ENCODE results near the gene TAS2R42.

The TAS2R42 gene, protein sequence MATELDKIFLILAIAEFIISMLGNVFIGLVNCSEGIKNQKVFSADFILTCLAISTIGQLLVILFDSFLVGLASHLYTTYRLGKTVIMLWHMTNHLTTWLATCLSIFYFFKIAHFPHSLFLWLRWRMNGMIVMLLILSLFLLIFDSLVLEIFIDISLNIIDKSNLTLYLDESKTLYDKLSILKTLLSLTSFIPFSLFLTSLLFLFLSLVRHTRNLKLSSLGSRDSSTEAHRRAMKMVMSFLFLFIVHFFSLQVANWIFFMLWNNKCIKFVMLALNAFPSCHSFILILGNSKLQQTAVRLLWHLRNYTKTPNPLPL

GRCh38 chr12:11186837-11187236, at the start of gene TAS2R42:
TAS2R42 (minus strand) TSS chr12:11186937; CDS start chr12:11186937, 0 bp downstream.
- H3K27me3 ChIP-seq (ENCODE audit: control insufficient read depth, insufficient read depth, low read length): no peaks in the 10 kb centered on the region
- no peak within 1 kb of the TSS for H3K27ac ChIP-seq (ENCODE audit: low read depth, low read length)
- H3K4me1 ChIP-seq (ENCODE audit: control insufficient read depth, insufficient read depth, low read length): no peaks in the 10 kb centered on the region; the same call in 1 of the 2 replicates
- H3K36me3 ChIP-seq (ENCODE audit: control insufficient read depth, insufficient read depth, low read length): no peaks in the 10 kb centered on the region
- H3K9me3 ChIP-seq (ENCODE audit: control insufficient read depth, insufficient read depth, low read length): no peaks in the 10 kb centered on the region
- H3K9ac ChIP-seq (ENCODE audit: low read depth, low read length): no peak within 1 kb of the TSS
- H3K4me3 ChIP-seq (ENCODE audit: low read depth, low read length): no peak within 1 kb of the TSS

GRCh38 chr12:11233532-11233931, 46.8 kb upstream of the TAS2R42 start:
- Histone ChIP-seq H3K36me3 (ENCODE audit: control insufficient read depth, insufficient read depth, low read length) (no peaks in the 10 kb centered on the region), H3K9ac (ENCODE audit: low read depth, low read length) (no peak overlapping the region), H3K4me3 (ENCODE audit: low read depth, low read length) (no peak overlapping the region), H3K27ac (ENCODE audit: low read depth, low read length) (no peak overlapping the region), H3K4me1 (ENCODE audit: control insufficient read depth, insufficient read depth, low read length) (no peaks in the 10 kb centered on the region), H3K9me3 (ENCODE audit: control insufficient read depth, insufficient read depth, low read length) (no peaks in the 10 kb centered on the region), H3K27me3 (ENCODE audit: control insufficient read depth, insufficient read depth, low read length) (no peaks in the 10 kb centered on the region)

DNA sequence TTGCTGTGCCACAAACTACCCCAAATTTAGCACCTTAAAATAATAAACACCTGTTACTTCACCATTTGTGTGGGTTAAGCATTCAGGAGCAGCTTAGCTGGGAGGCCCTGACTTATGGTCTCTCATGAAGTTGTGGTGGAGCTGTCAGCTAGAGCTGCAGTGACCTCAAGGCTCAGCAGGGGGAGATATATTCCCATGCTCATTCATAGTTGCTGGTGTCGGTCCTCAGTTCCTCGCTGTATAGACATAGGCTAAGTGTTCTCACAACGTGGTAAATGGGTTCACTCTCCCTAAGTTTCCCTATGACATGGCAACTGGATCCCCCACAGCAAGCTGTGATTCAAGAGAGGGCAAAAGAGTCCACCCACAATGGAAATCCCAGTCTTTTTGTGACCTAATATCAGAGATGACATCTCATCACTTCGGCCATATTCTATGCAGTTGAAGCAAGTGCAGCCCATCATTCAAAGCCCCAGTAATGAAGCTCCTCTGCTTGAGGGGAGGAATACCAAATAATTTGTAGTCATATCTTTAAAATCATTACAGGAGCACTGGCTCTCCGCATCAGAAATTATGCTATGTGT, 41.7 kb upstream of the TAS2R42 start:
- H3K4me3 ChIP-seq (ENCODE audit: low read depth, low read length): no peak overlapping the region
- H3K9me3 ChIP-seq (ENCODE audit: control insufficient read depth, insufficient read depth, low read length): no peaks in the 10 kb centered on the region
- no peak overlapping the region for H3K9ac ChIP-seq (ENCODE audit: low read depth, low read length)
- H3K4me1 ChIP-seq (ENCODE audit: control insufficient read depth, insufficient read depth, low read length): no peaks in the 10 kb centered on the region
- H3K27me3 ChIP-seq (ENCODE audit: control insufficient read depth, insufficient read depth, low read length): no peaks in the 10 kb centered on the region
- no peak overlapping the region for H3K27ac ChIP-seq (ENCODE audit: low read depth, low read length)
- no peaks in the 10 kb centered on the region for H3K36me3 ChIP-seq (ENCODE audit: control insufficient read depth, insufficient read depth, low read length)

- H3K27ac ChIP-seq (ENCODE audit: low read depth, low read length): no peak overlapping the region
- no peaks in the 10 kb centered on the region for H3K36me3 ChIP-seq (ENCODE audit: control insufficient read depth, insufficient read depth, low read length)
- no peaks in the 10 kb centered on the region for H3K9me3 ChIP-seq (ENCODE audit: control insufficient read depth, insufficient read depth, low read length)
- H3K4me3 ChIP-seq (ENCODE audit: low read depth, low read length): no peak overlapping the region
- H3K9ac ChIP-seq (ENCODE audit: low read depth, low read length): no peak overlapping the region
- H3K27me3 ChIP-seq (ENCODE audit: control insufficient read depth, insufficient read depth, low read length): no peaks in the 10 kb centered on the region
- no peaks in the 10 kb centered on the region for H3K4me1 ChIP-seq (ENCODE audit: control insufficient read depth, insufficient read depth, low read length)
Observed at GRCh38 chr12:11227373-11227772, 40.6 kb upstream of the TAS2R42 start.

- Histone ChIP-seq H3K9me3 (ENCODE audit: control insufficient read depth, insufficient read depth, low read length) (no peaks in the 10 kb centered on the region), H3K36me3 (ENCODE audit: control insufficient read depth, insufficient read depth, low read length) (no peaks in the 10 kb centered on the region), H3K27ac (ENCODE audit: low read depth, low read length) (no peak overlapping the region), H3K4me3 (ENCODE audit: low read depth, low read length) (no peak overlapping the region), H3K27me3 (ENCODE audit: control insufficient read depth, insufficient read depth, low read length) (no peaks in the 10 kb centered on the region), H3K4me1 (ENCODE audit: control insufficient read depth, insufficient read depth, low read length) (no peaks in the 10 kb centered on the region), H3K9ac (ENCODE audit: low read depth, low read length) (no peak overlapping the region)
Observed at GRCh38 chr12:11209113-11209512, 22.4 kb upstream of the TAS2R42 start.

GRCh38 chr12:11204173-11204572, 17.4 kb upstream of the TAS2R42 start:
- Histone ChIP-seq H3K36me3 (ENCODE audit: control insufficient read depth, insufficient read depth, low read length) (no peaks in the 10 kb centered on the region), H3K27me3 (ENCODE audit: control insufficient read depth, insufficient read depth, low read length) (no peaks in the 10 kb centered on the region), H3K4me3 (ENCODE audit: low read depth, low read length) (no peak overlapping the region), H3K9me3 (ENCODE audit: control insufficient read depth, insufficient read depth, low read length) (no peaks in the 10 kb centered on the region), H3K9ac (ENCODE audit: low read depth, low read length) (no peak overlapping the region), H3K27ac (ENCODE audit: low read depth, low read length) (no peak overlapping the region), H3K4me1 (ENCODE audit: control insufficient read depth, insufficient read depth, low read length) (no peaks in the 10 kb centered on the region)

- H3K27ac ChIP-seq (ENCODE audit: low read depth, low read length): no peak overlapping the region
- no peak overlapping the region for H3K9ac ChIP-seq (ENCODE audit: low read depth, low read length)
- no peaks in the 10 kb centered on the region for H3K9me3 ChIP-seq (ENCODE audit: control insufficient read depth, insufficient read depth, low read length)
- no peaks in the 10 kb centered on the region for H3K4me1 ChIP-seq (ENCODE audit: control insufficient read depth, insufficient read depth, low read length)
- no peaks in the 10 kb centered on the region for H3K36me3 ChIP-seq (ENCODE audit: control insufficient read depth, insufficient read depth, low read length)
- H3K27me3 ChIP-seq (ENCODE audit: control insufficient read depth, insufficient read depth, low read length): no peaks in the 10 kb centered on the region
- H3K4me3 ChIP-seq (ENCODE audit: low read depth, low read length): no peak overlapping the region
Observed at GRCh38 chr12:11202811-11203210, 16.1 kb upstream of the TAS2R42 start.

DNA sequence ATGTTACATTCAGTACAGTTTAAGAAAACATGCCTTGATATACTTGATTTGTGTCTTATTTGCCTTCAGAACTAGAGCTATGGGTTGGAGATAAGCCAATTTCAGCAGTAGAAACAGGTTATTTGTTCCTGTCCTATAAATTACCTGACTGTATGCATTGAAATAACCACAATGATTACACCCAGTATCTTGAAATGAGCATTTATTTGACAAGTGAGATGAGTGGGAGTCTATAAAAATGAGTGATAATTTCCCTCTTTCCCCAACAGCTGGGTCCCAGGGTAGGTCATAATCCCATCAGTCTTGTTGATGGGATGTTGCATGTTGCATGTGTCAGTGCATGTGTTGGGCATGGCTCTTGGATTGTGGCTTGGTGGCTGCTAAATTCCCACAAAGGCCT, 3.7 kb downstream of the TAS2R42 start:
- Histone ChIP-seq H3K27ac (ENCODE audit: low read depth, low read length) (no peak overlapping the region), H3K27me3 (ENCODE audit: control insufficient read depth, insufficient read depth, low read length) (no peaks in the 10 kb centered on the region), H3K4me3 (ENCODE audit: low read depth, low read length) (no peak overlapping the region), H3K36me3 (ENCODE audit: control insufficient read depth, insufficient read depth, low read length) (no peaks in the 10 kb centered on the region), H3K4me1 (ENCODE audit: control insufficient read depth, insufficient read depth, low read length) (no peaks in the 10 kb centered on the region), H3K9me3 (ENCODE audit: control insufficient read depth, insufficient read depth, low read length) (no peaks in the 10 kb centered on the region), H3K9ac (ENCODE audit: low read depth, low read length) (no peak overlapping the region)

GRCh38 chr12:11182529-11182928, 4.2 kb downstream of the TAS2R42 start:
- Histone ChIP-seq H3K4me3 (ENCODE audit: low read depth, low read length) (no peak overlapping the region), H3K4me1 (ENCODE audit: control insufficient read depth, insufficient read depth, low read length) (no peaks in the 10 kb centered on the region), H3K27ac (ENCODE audit: low read depth, low read length) (no peak overlapping the region), H3K36me3 (ENCODE audit: control insufficient read depth, insufficient read depth, low read length) (no peaks in the 10 kb centered on the region), H3K27me3 (ENCODE audit: control insufficient read depth, insufficient read depth, low read length) (no peaks in the 10 kb centered on the region), H3K9ac (ENCODE audit: low read depth, low read length) (no peak overlapping the region), H3K9me3 (ENCODE audit: control insufficient read depth, insufficient read depth, low read length) (no peaks in the 10 kb centered on the region)

- Histone ChIP-seq H3K4me1 (ENCODE audit: control insufficient read depth, insufficient read depth, low read length) (no peaks in the 10 kb centered on the region), H3K27ac (ENCODE audit: low read depth, low read length) (no peak overlapping the region), H3K9ac (ENCODE audit: low read depth, low read length) (no peak overlapping the region), H3K9me3 (ENCODE audit: control insufficient read depth, insufficient read depth, low read length) (no peaks in the 10 kb centered on the region), H3K27me3 (ENCODE audit: control insufficient read depth, insufficient read depth, low read length) (no peaks in the 10 kb centered on the region), H3K36me3 (ENCODE audit: control insufficient read depth, insufficient read depth, low read length) (no peaks in the 10 kb centered on the region), H3K4me3 (ENCODE audit: low read depth, low read length) (no peak overlapping the region)
Observed at GRCh38 chr12:11178250-11178649, 8.5 kb downstream of the TAS2R42 start.

DNA sequence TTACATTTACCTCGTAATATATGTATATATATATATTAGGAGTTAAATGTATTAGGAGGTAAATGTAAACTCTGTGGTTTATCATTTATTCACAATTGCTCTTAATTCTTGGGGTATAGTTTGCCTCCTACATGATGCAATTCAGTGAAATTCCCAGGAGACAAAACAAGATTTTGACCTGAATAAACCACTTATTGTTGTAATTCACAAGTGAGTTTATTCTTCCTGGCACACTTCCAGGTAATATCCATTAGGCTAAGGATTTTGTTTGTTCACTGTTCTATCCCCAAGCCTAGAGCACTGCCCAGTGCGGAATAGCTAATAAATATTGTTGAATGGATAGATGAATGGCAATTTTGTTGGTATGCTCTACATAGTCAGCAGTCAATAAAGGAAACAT, 12.7 kb downstream of the TAS2R42 start:
- Histone ChIP-seq H3K4me1 (ENCODE audit: control insufficient read depth, insufficient read depth, low read length) (peaks cover 8% of the 10 kb centered on the region; the same call in 1 of the 2 replicates), H3K9me3 (ENCODE audit: control insufficient read depth, insufficient read depth, low read length) (no peaks in the 10 kb centered on the region), H3K36me3 (ENCODE audit: control insufficient read depth, insufficient read depth, low read length) (peaks cover 10% of the 10 kb centered on the region), H3K4me3 (ENCODE audit: low read depth, low read length) (no peak overlapping the region), H3K9ac (ENCODE audit: low read depth, low read length) (no peak overlapping the region), H3K27ac (ENCODE audit: low read depth, low read length) (no peak overlapping the region), H3K27me3 (ENCODE audit: control insufficient read depth, insufficient read depth, low read length) (no peaks in the 10 kb centered on the region)
